ENCODE results near the gene SCLY. TPM values are rescaled to one million over a fixed set of nuclear protein-coding genes. Genes with fewer than 3 reads are reported as not detected.

The SCLY gene
- total RNA-seq, 1 experiment from 2014 or later = 69.9 TPM

GRCh38 chr2:238138331-238139195 is 77.8 kb downstream of the SCLY start, which contains the start of gene KLHL30:
TSS of gene KLHL30 (plus strand) at chr2:238138668. CDS start at chr2:238140755, 2,087 bp downstream.
- Histone ChIP-seq H3K9me3 (ENCODE audit: low read depth, low read length, poor library complexity, severe bottlenecking) (no peaks in the 10 kb centered on the region), H3K4me1 (ENCODE audit: insufficient read depth, low read length, poor library complexity, severe bottlenecking) (no peaks in the 10 kb centered on the region), H3K4me3 (ENCODE audit: low read depth, low read length, poor library complexity, severe bottlenecking) (no peak within 1 kb of the TSS), H3K27me3 (replicated peaks; ENCODE audit: insufficient read depth, low read depth, low read length, poor library complexity) (no peaks in the 10 kb centered on the region), H3K36me3 (ENCODE audit: insufficient read depth, low read length, poor library complexity, severe bottlenecking) (no peaks in the 10 kb centered on the region), H3K27ac (ENCODE audit: low read depth, low read length, poor library complexity, severe bottlenecking) (no peak within 1 kb of the TSS)
- no TSS peak for BruUV-seq (replicated peaks)
- no peak for TF ChIP-seq EZH2 (IDR thresholded peaks at IDR 0.05; ENCODE audit: borderline replicate concordance, low read depth, low read length, poor library complexity, severe bottlenecking)
- TF ChIP-seq, protein P1, sequence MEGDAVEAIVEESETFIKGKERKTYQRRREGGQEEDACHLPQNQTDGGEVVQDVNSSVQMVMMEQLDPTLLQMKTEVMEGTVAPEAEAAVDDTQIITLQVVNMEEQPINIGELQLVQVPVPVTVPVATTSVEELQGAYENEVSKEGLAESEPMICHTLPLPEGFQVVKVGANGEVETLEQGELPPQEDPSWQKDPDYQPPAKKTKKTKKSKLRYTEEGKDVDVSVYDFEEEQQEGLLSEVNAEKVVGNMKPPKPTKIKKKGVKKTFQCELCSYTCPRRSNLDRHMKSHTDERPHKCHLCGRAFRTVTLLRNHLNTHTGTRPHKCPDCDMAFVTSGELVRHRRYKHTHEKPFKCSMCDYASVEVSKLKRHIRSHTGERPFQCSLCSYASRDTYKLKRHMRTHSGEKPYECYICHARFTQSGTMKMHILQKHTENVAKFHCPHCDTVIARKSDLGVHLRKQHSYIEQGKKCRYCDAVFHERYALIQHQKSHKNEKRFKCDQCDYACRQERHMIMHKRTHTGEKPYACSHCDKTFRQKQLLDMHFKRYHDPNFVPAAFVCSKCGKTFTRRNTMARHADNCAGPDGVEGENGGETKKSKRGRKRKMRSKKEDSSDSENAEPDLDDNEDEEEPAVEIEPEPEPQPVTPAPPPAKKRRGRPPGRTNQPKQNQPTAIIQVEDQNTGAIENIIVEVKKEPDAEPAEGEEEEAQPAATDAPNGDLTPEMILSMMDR (conservative IDR thresholded peaks at IDR 0.05; ENCODE audit: low read depth, low read length) = no peak
- intact Hi-C loops (cut with micrococcal nuclease; ENCODE audit: unreplicated experiment) = no loop called here
- POLR2A ChIA-PET (ENCODE audit: low non-redundant PET) = no interaction called here
- CTCF ChIA-PET = interaction anchor here (0.9 kb wide), 1 partner anchor 280 kb away, joined by 3 read pairs; no protein-coding TSS in a partner anchor
- DNase-seq (ENCODE audit: low spot score) = no peak

GRCh38 chr2:238139196-238140039 is 78.6 kb downstream of the SCLY start:
- Histone ChIP-seq H3K4me3 (ENCODE audit: low read depth, low read length, poor library complexity, severe bottlenecking) (no peak overlapping the region), H3K9me3 (ENCODE audit: low read depth, low read length, poor library complexity, severe bottlenecking) (no peaks in the 10 kb centered on the region), H3K36me3 (ENCODE audit: insufficient read depth, low read length, poor library complexity, severe bottlenecking) (no peaks in the 10 kb centered on the region), H3K27me3 (replicated peaks; ENCODE audit: insufficient read depth, low read depth, low read length, poor library complexity) (no peaks in the 10 kb centered on the region), H3K4me1 (ENCODE audit: insufficient read depth, low read length, poor library complexity, severe bottlenecking) (no peaks in the 10 kb centered on the region), H3K27ac (ENCODE audit: low read depth, low read length, poor library complexity, severe bottlenecking) (no peak overlapping the region)
- TF ChIP-seq, protein P1 (conservative IDR thresholded peaks at IDR 0.05; ENCODE audit: low read depth, low read length) = peak; percentile 66
- no peak for TF ChIP-seq EZH2 (IDR thresholded peaks at IDR 0.05; ENCODE audit: borderline replicate concordance, low read depth, low read length, poor library complexity, severe bottlenecking)
- BruUV-seq (replicated peaks) = no TSS peak
- intact Hi-C loops (cut with micrococcal nuclease; ENCODE audit: unreplicated experiment) = no loop called here
- no peak for DNase-seq (ENCODE audit: low spot score)
- ChIA-PET POLR2A (ENCODE audit: low non-redundant PET) (no interaction called here), CTCF (interaction anchor here (0.9 kb wide), 1 partner anchor 281 kb away, joined by 3 read pairs; no protein-coding TSS in a partner anchor)

DNA sequence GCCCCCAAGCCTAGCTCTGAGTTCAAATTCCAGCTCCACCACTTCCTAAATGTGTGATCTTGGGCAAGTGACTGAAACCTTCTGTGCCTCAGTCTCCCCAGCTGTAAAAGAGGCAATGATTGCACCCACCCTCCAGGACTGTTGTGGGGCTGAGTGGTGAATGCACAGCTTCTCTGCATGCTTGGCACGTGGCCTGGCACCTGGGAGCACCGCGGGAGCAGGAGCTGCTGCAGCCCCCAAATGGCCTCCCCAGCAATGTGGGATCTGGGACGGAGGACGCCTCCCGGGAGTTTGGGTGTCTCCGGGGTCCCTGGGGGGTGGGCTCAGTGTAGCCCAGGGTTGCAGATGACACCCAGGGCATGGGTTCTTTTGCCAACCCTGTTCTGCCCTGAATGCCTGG is 79.2 kb downstream of the SCLY start:
- intact Hi-C loops (cut with micrococcal nuclease; ENCODE audit: unreplicated experiment) = no loop called here
- Histone ChIP-seq H3K4me3 (ENCODE audit: low read depth, low read length, poor library complexity, severe bottlenecking) (no peak overlapping the region), H3K4me1 (ENCODE audit: insufficient read depth, low read length, poor library complexity, severe bottlenecking) (no peaks in the 10 kb centered on the region), H3K27me3 (replicated peaks; ENCODE audit: insufficient read depth, low read depth, low read length, poor library complexity) (no peaks in the 10 kb centered on the region), H3K36me3 (ENCODE audit: insufficient read depth, low read length, poor library complexity, severe bottlenecking) (no peaks in the 10 kb centered on the region), H3K27ac (ENCODE audit: low read depth, low read length, poor library complexity, severe bottlenecking) (no peak overlapping the region), H3K9me3 (ENCODE audit: low read depth, low read length, poor library complexity, severe bottlenecking) (no peaks in the 10 kb centered on the region)
- ChIA-PET POLR2A (ENCODE audit: low non-redundant PET) (no interaction called here), CTCF (no interaction called here)
- TF ChIP-seq EZH2 (IDR thresholded peaks at IDR 0.05; ENCODE audit: borderline replicate concordance, low read depth, low read length, poor library complexity, severe bottlenecking) = no peak
- TF ChIP-seq, protein P1 (conservative IDR thresholded peaks at IDR 0.05; ENCODE audit: low read depth, low read length) = no peak
- no TSS peak for BruUV-seq (replicated peaks)
- DNase-seq (ENCODE audit: low spot score) = no peak
